Dedifferentiated amniotic fluid mesenchymal stem cell (primary cell): ENCODE data around the gene LCOR.
"Not testable (repeated sequence)": the region's sequence is repeated elsewhere in the genome, so short reads cannot be mapped to it uniquely, and the experiment has no call there.

Experiments used
- DNase-seq: peaks from one replicate; pipeline ENCODE4 v3.0.0-alpha.2; 2016; ENCODE audit errors: extremely low spot score

LCOR gene

GRCh38 chr10:96935148-96935547, 103.0 kb downstream of the LCOR start:
- DNase-seq = no peak

GRCh38 chr10:96935810-96936209, 103.7 kb downstream of the LCOR start:
- DNase-seq = no peak

- not testable (repeated sequence) for DNase-seq
Observed at GRCh38 chr10:96943161-96943560, 111.1 kb downstream of the LCOR start.

GRCh38 chr10:96947036-96947435, 114.9 kb downstream of the LCOR start:
- no peak for DNase-seq

GRCh38 chr10:96949039-96949683, 117.1 kb downstream of the LCOR start:
- DNase-seq = no peak

- DNase-seq = no peak
Observed at GRCh38 chr10:96951954-96952353, 119.9 kb downstream of the LCOR start.

GRCh38 chr10:96955794-96956193, 123.7 kb downstream of the LCOR start:
- DNase-seq = no peak

GRCh38 chr10:96958071-96958470, 126.0 kb downstream of the LCOR start:
- no peak for DNase-seq

- DNase-seq = no peak
Observed at GRCh38 chr10:96959733-96960132, 127.6 kb downstream of the LCOR start.

- DNase-seq = no peak
Observed at GRCh38 chr10:96960872-96961271, 128.8 kb downstream of the LCOR start.

GRCh38 chr10:96964131-96964530, 132.0 kb downstream of the LCOR start:
- DNase-seq = no peak

- no peak for DNase-seq
Observed at GRCh38 chr10:96967847-96968246, 135.7 kb downstream of the LCOR start.

GRCh38 chr10:96968682-96969423, 136.8 kb downstream of the LCOR start:
- no peak for DNase-seq

GRCh38 chr10:96971324-96971723, 139.2 kb downstream of the LCOR start:
- no peak for DNase-seq

- DNase-seq = no peak
Observed at GRCh38 chr10:96972264-96972663, 140.2 kb downstream of the LCOR start.

GRCh38 chr10:96973809-96974747, 142.0 kb downstream of the LCOR start:
- DNase-seq = no peak

GRCh38 chr10:96975136-96975535, 143.0 kb downstream of the LCOR start:
- DNase-seq = no peak

- no peak for DNase-seq
Observed at GRCh38 chr10:96978621-96979154, 146.6 kb downstream of the LCOR start.

GRCh38 chr10:96982149-96982930, 150.2 kb downstream of the LCOR start:
- DNase-seq = no peak

GRCh38 chr10:96984541-96985131, 152.5 kb downstream of the LCOR start:
- DNase-seq = no peak
